Activated T-helper 2 cell treated with anti-CD3 and anti-CD28 coated beads, Interferon-gamma antibody, Interleukin-2, Interleukin-4, amounts not matched to agents 10 μg/mL and 5 μg/mL and 100 μg/mL, durations not matched to agents 14 hours and 24 hours and 36 hours (primary cell): ENCODE data around the gene DMBX1. TPM values are rescaled to one million over a fixed set of nuclear protein-coding genes. Genes with fewer than 3 reads are reported as not detected.

Source experiments
- DNase-seq: peaks from one replicate; pipeline ENCODE4 v3.0.0; 2021; ENCODE audit warnings: low spot score
- H3K27ac Mint-ChIP-seq: one replicate; pipeline ENCODE4 v1.8.0; 2021; ENCODE audit warnings: mixed read lengths
- H3K27me3 Mint-ChIP-seq: one replicate; pipeline ENCODE4 v1.8.0; 2021; ENCODE audit warnings: low read depth, mixed read lengths
- H3K36me3 Mint-ChIP-seq: one replicate; pipeline ENCODE4 v1.8.0; 2021; ENCODE audit warnings: low read depth, mixed read lengths
- H3K4me1 Mint-ChIP-seq: one replicate; pipeline ENCODE4 v1.8.0; 2021; ENCODE audit warnings: low read depth, mixed read lengths
- H3K4me3 Mint-ChIP-seq: one replicate; pipeline ENCODE4 v1.8.0; 2021; ENCODE audit warnings: low read depth, mild to moderate bottlenecking, moderate library complexity, mixed read lengths
- H3K9me3 Mint-ChIP-seq: one replicate; pipeline ENCODE4 v1.8.0; 2021; ENCODE audit warnings: mixed read lengths
- intact Hi-C: fragments of 100-400 bp; cut with micrococcal nuclease; formaldehyde crosslinking; loops from one replicate; pipeline ENCODE4 v1.15.1; 2023
- total RNA-seq: library from RNA; stranded (reverse); gene quantifications from 2 replicates; pipeline ENCODE4 v1.2.3, GENCODE V29; 2022

DMBX1 gene
- total RNA-seq, 1 donor from 2014 or later = not detected

DNA sequence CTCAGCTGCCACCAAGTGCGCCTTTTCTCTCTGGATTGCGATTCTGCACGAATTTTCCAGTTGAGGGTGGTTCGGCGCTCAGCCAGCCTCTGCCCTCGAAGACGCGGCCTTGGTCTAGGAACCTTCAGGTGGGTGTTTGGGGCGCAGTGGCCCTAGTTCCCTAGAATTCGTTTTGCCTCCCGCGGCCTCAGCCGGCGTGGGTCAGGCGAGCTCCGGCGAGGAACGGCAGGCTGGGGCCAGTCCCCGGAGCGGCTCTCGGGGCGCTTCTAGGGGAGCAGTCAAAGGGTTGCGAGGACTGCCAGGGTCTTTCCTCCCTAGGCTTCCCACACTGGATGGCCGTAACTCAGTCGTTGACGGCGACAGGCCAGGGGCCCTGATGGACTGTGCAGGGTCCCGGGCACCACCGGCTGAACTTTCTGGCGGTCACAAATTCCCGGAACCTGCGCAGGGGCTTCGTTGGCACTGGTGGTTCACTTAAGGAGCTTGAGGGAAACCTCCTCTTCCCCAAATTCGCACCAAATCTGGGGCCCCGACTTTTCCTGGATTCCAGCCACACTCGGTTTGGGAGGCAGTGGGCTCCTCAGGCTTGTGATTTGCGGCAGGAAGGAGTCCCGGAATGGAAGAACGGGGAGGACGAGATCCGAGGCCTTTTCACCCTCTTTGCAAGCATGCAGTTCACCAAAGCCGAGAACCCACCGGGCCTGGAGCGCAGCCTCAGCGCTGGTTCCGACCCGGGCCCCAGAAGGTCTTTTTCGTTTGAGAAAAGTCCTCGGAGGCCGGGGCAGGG is 1.2 kb downstream of the DMBX1 start:
- Mint-ChIP-seq H3K27ac (no peak overlapping the region), H3K36me3 (no peaks in the 10 kb centered on the region), H3K4me1 (peaks cover 17% of the 10 kb centered on the region), H3K9me3 (no peaks in the 10 kb centered on the region), H3K4me3 (no peak overlapping the region), H3K27me3 (peaks cover 94% of the 10 kb centered on the region)
- no peak for DNase-seq
- intact Hi-C loops = loop anchor here (2.0 to 5.0 kb wide), 2 partner anchors 48 to 741 kb away; partner anchors contain the start of gene TAL1

DNA sequence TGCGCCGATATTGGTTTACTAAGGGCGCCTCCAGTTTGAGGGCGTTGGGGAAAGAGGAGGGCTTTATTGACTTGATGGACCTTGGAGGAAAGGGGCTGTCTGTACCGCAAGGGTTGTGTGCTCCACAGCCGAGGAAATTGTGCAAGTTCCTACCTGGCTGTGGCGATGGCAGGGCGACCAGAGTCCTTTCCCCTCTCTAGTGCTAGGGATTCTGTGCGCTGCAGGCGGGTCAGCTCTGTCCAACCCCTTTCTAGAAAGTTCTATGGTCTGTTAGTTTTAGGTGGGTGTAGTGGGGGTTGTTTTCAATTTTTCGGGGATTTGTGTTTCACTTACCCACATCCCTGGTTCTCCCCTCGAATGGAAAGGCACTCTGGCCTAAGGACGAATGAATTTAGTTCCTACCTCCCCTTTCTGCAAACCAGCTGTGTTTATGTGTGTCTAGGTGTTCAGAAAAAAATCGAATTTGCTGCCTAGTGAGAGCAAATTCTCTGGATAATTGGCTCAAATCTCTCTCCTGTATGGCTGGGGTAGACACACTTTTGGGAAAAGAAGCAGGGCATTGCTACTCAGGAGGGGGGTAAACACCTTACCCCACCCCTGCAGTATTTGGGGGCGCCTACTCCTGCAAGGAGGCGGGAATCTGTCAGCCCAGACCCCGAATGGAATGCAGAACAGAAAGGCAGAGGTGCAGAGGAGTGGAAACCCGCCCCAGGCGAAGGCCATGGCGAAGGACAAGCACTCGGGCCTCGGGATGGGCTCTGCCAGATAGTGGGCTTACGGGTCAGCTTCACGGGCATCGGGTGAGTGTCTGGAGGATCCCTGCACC is 2.0 kb downstream of the DMBX1 start:
- Mint-ChIP-seq H3K36me3 (no peaks in the 10 kb centered on the region), H3K4me1 (peaks cover 17% of the 10 kb centered on the region)
- intact Hi-C loops = loop anchor here (2.0 to 5.0 kb wide), 2 partner anchors 49 to 741 kb away; partner anchors contain the start of gene TAL1

DNA sequence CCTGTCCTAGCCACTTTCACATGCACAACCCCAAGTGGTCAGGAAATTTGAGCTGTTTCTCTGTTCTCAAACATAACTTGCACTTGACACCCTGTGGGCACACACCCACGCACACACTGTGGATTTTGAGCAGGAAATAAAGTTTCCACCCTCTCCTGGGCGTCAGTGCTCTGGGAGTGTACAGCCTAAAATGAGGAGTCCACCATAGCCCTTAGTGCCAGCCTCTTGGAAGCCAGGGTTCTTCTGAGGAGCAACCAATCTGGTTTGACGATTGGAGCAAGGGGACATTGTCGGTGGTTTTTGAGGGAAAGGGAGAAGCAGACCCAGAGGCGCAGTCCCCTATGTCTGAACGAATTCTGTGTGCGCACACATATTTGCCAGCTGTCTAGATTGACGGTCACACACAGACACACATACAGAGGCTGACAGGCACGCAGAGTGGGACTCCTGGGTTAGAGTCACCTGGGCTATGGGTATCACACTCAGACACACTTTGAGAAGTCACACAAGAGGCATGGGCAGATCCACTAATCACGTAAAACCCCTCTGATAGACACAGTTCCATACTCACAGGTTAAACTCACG is 2.7 kb downstream of the DMBX1 start:
- Mint-ChIP-seq H3K9me3 (no peaks in the 10 kb centered on the region), H3K4me3 (no peak overlapping the region), H3K27me3 (peaks cover 94% of the 10 kb centered on the region), H3K4me1 (peaks cover 17% of the 10 kb centered on the region), H3K27ac (no peak overlapping the region), H3K36me3 (no peaks in the 10 kb centered on the region)
- intact Hi-C loops = loop anchor here (5.0 kb wide), 1 partner anchor 740 kb away; the partner anchor contains the start of gene TAL1
- DNase-seq = no peak

More for the DNA sequence above, 2.0 kb downstream of the DMBX1 start:
- no peak for DNase-seq
- H3K9me3 Mint-ChIP-seq = no peaks in the 10 kb centered on the region
- H3K4me3 Mint-ChIP-seq = no peak overlapping the region
- H3K27me3 Mint-ChIP-seq = peaks cover 94% of the 10 kb centered on the region
- no peak overlapping the region for H3K27ac Mint-ChIP-seq

DNA sequence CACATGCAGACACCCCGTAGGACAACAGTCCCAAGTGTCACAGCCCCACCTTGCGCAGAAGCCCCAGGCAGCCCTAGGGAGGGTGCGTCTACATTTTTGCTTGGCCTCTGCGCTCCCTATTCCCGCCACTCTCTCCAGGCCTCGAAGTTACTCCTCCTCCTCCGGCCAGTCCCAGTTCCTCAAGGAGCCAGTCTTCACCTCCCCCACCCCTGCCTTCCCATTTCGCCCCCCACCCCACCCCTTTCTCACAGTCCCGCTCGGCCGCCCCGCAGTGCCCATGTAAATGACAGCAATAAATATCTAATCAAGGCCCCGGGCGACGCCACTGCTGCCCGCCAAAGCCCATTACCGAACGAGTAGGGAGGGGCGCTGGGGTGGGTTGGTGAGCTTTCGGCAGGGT is 3.2 kb downstream of the DMBX1 start:
- H3K27ac Mint-ChIP-seq = no peak overlapping the region
- no peaks in the 10 kb centered on the region for H3K9me3 Mint-ChIP-seq
- H3K4me1 Mint-ChIP-seq = peaks cover 17% of the 10 kb centered on the region
- H3K4me3 Mint-ChIP-seq = no peak overlapping the region
- H3K36me3 Mint-ChIP-seq = no peaks in the 10 kb centered on the region
- peaks cover 89% of the 10 kb centered on the region for H3K27me3 Mint-ChIP-seq
- intact Hi-C loops = loop anchor here (5.0 kb wide), 1 partner anchor 739 kb away; the partner anchor contains the start of gene TAL1
- DNase-seq = no peak

DNA sequence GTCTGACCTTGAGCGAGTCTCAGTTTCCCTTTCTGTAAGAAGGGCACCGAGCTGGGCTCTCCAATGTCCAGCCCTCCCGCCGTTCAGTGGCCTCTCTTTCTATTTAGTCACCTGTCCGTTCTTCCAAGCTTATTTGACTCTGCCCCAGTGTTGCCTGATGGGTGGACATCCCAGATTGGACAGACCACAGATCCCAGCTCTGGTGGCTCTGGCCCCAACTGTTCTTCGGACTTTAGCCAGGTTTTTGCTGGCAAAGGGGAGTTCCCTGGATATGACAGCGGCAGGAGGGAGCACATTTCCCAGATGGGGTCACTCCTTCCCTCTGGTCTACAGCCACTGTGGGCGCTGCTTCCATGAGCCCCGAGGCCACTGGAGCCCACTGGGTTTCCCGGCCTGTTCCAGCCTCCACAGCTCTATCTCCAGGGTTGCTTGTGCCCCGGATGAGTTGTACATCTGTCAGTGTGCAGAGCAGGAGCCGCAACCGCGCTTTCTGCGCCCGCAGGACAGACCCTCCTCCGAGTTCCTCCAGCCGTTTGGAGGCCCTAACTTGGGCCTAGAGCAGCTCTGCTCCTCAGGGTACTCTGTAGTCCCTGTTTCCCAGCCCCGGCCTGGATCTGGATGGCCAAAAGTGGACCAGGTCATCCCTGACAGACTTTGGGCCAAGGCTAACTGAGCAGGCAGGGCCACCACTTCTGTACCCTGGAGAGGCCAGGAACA is 3.8 kb downstream of the DMBX1 start:
- Mint-ChIP-seq H3K4me3 (peak overlapping the region; percentile 4), H3K27ac (no peak overlapping the region), H3K36me3 (no peaks in the 10 kb centered on the region), H3K27me3 (peaks cover 85% of the 10 kb centered on the region), H3K4me1 (peaks cover 17% of the 10 kb centered on the region), H3K9me3 (no peaks in the 10 kb centered on the region)
- no peak for DNase-seq
- intact Hi-C loops = loop anchor here (5.0 kb wide), 1 partner anchor 739 kb away; the partner anchor contains the start of gene TAL1

DNA sequence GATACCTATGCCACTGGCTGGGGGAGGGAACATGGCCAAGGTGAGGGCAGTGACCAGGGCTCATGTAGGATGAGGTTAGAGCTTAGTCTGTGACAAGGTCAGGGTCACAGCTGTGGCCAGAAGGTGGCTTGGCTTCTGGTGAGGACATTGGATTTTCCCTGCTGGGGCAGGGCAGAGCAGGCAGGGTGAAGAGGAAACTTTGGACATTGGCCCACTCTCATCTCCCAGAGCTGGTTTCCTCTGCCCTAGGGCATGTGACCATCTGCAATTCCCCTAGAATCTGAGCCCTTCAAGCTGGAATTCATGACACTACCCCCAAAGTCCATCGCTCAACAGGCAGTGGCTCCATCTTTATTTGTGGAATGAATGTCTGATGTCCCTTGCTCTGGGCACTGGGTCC is 5.3 kb downstream of the DMBX1 start:
- no peak for DNase-seq
- H3K27ac Mint-ChIP-seq = no peak overlapping the region
- no peak overlapping the region for H3K4me3 Mint-ChIP-seq
- no peaks in the 10 kb centered on the region for H3K36me3 Mint-ChIP-seq
- H3K4me1 Mint-ChIP-seq = peaks cover 8% of the 10 kb centered on the region
- H3K9me3 Mint-ChIP-seq = no peaks in the 10 kb centered on the region
- intact Hi-C loops = loop anchor here (5.0 kb wide), 1 partner anchor 737 kb away; the partner anchor contains the start of gene TAL1
- H3K27me3 Mint-ChIP-seq = peaks cover 79% of the 10 kb centered on the region

DNA sequence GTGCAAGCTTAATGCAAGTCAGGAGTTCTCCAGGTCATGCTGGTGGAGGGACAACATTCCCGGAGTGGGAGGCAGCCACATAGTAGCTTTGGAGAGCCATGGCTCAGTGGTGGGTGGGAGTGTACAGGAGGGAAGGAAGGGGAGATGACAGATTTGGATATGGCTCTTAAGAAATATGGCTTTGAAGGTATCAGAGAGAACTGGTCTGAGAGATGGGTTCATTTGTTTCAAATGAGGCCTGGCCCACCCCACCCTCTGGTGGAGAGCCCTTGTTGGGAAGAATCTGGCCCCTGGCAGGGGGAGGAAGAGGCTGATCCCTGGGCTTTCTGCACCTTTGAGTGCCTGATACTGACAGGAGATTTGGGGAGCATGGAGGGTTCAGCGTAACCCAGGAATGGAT is 6.1 kb downstream of the DMBX1 start:
- Mint-ChIP-seq H3K27ac (no peak overlapping the region), H3K36me3 (no peaks in the 10 kb centered on the region), H3K4me1 (peaks cover 5% of the 10 kb centered on the region), H3K9me3 (no peaks in the 10 kb centered on the region), H3K4me3 (no peak overlapping the region), H3K27me3 (peaks cover 77% of the 10 kb centered on the region)
- no peak for DNase-seq
- intact Hi-C loops = no loop called here

DNA sequence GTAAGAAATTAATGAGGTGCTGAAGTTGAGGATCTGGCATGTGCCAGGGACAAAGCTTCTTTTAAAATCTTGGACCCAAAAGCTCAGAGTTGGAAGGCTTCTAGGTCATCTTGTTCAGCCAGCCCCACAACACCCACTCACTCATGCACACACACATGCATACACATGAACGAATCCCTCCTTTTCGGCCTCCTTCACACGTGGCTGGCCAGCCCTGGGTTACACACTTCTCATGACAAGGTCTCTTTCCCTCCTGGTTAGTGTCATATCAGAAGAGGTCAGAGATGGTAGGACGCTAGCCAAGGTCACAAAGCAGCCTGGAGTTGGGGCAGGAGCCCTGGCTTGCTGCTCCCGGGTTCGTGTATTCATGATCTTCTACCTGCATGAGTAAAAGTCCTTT is 6.9 kb downstream of the DMBX1 start:
- H3K4me1 Mint-ChIP-seq = peaks cover 5% of the 10 kb centered on the region
- intact Hi-C loops = no loop called here
- H3K27me3 Mint-ChIP-seq = peaks cover 76% of the 10 kb centered on the region
- H3K9me3 Mint-ChIP-seq = no peaks in the 10 kb centered on the region
- no peak overlapping the region for H3K4me3 Mint-ChIP-seq
- DNase-seq = no peak
- H3K36me3 Mint-ChIP-seq = no peaks in the 10 kb centered on the region
- H3K27ac Mint-ChIP-seq = no peak overlapping the region

DNA sequence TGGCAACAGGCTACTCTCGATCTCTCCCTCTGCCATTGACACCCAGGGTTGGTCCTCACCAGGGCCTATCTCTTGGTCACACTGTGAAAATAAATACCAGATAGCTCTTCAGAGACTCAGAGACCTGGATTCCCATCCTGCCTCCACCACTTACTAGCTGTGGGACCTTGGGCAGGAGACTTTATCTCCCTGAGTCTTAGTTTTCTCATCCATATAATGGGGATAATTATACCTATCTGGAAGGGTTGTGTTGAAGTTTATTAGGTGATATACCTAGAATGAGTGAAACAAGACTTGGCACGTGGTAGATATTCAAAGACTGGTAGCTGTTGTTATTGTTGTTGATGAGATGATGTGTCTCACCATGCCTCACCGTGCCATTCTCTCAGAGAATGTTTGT is 7.4 kb downstream of the DMBX1 start:
- Mint-ChIP-seq H3K27me3 (peaks cover 72% of the 10 kb centered on the region), H3K36me3 (no peaks in the 10 kb centered on the region), H3K9me3 (no peaks in the 10 kb centered on the region), H3K4me3 (no peak overlapping the region), H3K27ac (no peak overlapping the region), H3K4me1 (peaks cover 3% of the 10 kb centered on the region)
- no peak for DNase-seq
- intact Hi-C loops = no loop called here

DNA sequence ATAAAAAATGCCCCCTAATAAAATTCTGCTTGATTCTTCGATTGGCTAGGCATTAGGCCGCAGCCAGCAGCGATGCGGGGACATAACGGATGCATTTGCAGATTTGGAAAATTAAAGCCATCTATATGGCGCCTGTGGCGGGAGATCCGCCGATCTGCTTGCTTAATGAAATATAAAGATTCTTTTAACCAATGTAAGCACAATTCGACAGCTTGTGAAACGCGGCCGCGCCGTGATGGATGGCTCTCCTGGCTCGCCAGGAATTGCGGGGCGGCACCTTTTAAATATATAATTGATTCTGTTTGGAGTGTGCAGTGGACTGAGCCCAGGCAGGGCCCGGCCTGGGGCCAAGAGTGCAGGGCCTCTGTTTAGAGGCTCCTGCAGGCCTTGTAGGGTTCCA is 8.0 kb downstream of the DMBX1 start:
- H3K27me3 Mint-ChIP-seq = peaks cover 70% of the 10 kb centered on the region
- no peak overlapping the region for H3K27ac Mint-ChIP-seq
- intact Hi-C loops = no loop called here
- no peaks in the 10 kb centered on the region for H3K36me3 Mint-ChIP-seq
- no peak for DNase-seq
- no peak overlapping the region for H3K4me3 Mint-ChIP-seq
- H3K4me1 Mint-ChIP-seq = peaks cover 1% of the 10 kb centered on the region
- H3K9me3 Mint-ChIP-seq = no peaks in the 10 kb centered on the region

DNA sequence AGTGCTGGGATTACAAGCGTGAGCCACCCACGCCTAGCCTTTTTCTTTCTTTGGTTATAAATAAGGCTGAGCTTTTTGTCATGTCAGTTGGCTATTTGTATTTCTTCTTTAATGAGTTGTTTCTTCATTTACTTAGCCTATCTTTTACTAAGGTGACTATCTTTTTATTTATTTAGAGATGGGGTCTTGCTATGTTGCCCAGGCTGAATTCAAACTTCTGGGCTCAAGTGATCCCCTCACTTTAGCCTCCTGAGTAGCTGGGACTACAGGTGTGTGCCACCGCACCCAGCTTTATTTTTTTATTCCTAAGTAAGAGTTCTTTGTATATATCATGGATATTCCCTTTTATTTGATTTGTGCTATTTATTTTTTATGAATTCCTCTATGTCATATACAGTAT is 11.9 kb downstream of the DMBX1 start:
- Mint-ChIP-seq H3K9me3 (no peaks in the 10 kb centered on the region), H3K4me3 (no peak overlapping the region), H3K4me1 (no peaks in the 10 kb centered on the region), H3K27me3 (peaks cover 42% of the 10 kb centered on the region), H3K36me3 (no peaks in the 10 kb centered on the region), H3K27ac (no peak overlapping the region)
- no peak for DNase-seq
- intact Hi-C loops = no loop called here

DNA sequence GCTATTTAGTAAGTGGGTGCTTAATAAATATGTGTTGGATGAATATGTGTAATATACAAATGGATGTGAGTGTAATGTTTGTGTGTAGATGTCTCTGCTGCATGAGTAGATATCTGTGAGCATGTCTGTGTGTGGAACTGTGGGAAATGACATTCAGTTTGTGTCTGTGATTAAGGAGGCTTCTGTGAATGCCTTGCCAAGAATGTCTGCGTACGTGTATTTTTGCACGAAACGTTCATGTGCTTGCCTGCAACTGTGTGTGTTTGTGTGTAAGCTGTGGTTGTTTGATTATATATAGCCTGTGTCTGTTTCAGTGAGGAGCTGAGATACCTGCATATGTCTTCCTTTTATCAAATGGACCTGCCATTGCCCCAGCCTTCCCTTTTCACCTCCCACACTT is 13.8 kb downstream of the DMBX1 start:
- intact Hi-C loops = no loop called here
- peaks cover 32% of the 10 kb centered on the region for H3K27me3 Mint-ChIP-seq

More for the DNA sequence above, 13.8 kb downstream of the DMBX1 start:
- H3K4me1 Mint-ChIP-seq = no peaks in the 10 kb centered on the region
- H3K36me3 Mint-ChIP-seq = no peaks in the 10 kb centered on the region
- H3K27ac Mint-ChIP-seq = no peak overlapping the region
- H3K9me3 Mint-ChIP-seq = no peaks in the 10 kb centered on the region
- no peak overlapping the region for H3K4me3 Mint-ChIP-seq
- no peak for DNase-seq
